BE2C (cell line): ENCODE data around the gene MEGF9.

Experiments
- DNase-seq: peaks from one replicate; pipeline ENCODE4 v3.0.0-alpha.2; 2020
- H3K27me3 ChIP-seq: fragments of 250-450 bp; sonication (Bioruptor Pico); 2 replicates; pipeline ENCODE4 v1.5.1; 2020; ENCODE audit warnings: mild to moderate bottlenecking
- H3K36me3 ChIP-seq: fragments of 250-450 bp; sonication (Bioruptor Pico); 2 replicates; pipeline ENCODE4 v1.5.1; 2020; ENCODE audit warnings: mild to moderate bottlenecking
- H3K4me1 ChIP-seq: fragments of 250-450 bp; sonication (Bioruptor Pico); 2 replicates; pipeline ENCODE4 v1.5.1; 2020
- H3K4me3 ChIP-seq: 2 replicates; pipeline ENCODE4 v1.5.1; 2011; ENCODE audit warnings: low read depth, low read length
- H3K9me3 ChIP-seq: fragments of 250-450 bp; sonication (Bioruptor Pico); 2 replicates; pipeline ENCODE4 v1.5.1; 2020
- TF ChIP-seq, protein P1 (sequence below): IDR thresholded peaks from 2 replicates; pipeline ENCODE4 v1.5.1; 2012; ENCODE audit warnings: mild to moderate bottlenecking, low read depth, low read length

MEGF9 gene

DNA sequence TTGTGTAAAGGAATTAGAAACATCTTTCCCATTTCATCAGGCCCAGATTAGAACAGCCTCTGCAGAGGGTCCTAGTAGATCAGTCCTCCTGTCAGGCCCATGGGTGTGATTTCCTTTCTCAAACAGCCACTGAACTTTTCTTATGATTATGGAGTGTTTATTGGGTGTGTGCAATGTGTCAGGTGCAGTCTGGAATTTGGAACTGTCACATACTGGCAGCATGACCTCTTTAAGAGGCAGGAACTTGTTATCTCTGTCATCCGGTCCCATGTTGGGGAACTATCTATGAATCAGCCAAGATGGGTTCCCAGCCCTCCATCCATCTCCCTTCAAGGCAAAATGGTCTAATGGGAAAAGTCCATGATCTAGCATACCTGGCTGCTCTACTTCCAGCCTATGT lies 11.6 kb upstream of the MEGF9 start:
- DNase-seq = no peak
- TF ChIP-seq, protein P1, sequence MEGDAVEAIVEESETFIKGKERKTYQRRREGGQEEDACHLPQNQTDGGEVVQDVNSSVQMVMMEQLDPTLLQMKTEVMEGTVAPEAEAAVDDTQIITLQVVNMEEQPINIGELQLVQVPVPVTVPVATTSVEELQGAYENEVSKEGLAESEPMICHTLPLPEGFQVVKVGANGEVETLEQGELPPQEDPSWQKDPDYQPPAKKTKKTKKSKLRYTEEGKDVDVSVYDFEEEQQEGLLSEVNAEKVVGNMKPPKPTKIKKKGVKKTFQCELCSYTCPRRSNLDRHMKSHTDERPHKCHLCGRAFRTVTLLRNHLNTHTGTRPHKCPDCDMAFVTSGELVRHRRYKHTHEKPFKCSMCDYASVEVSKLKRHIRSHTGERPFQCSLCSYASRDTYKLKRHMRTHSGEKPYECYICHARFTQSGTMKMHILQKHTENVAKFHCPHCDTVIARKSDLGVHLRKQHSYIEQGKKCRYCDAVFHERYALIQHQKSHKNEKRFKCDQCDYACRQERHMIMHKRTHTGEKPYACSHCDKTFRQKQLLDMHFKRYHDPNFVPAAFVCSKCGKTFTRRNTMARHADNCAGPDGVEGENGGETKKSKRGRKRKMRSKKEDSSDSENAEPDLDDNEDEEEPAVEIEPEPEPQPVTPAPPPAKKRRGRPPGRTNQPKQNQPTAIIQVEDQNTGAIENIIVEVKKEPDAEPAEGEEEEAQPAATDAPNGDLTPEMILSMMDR = no peak
- Histone ChIP-seq H3K9me3 (no peaks in the 10 kb centered on the region), H3K4me1 (no peaks in the 10 kb centered on the region; the same call in 1 of the 2 replicates), H3K4me3 (no peak overlapping the region), H3K27me3 (no peaks in the 10 kb centered on the region), H3K36me3 (no peaks in the 10 kb centered on the region)

DNA sequence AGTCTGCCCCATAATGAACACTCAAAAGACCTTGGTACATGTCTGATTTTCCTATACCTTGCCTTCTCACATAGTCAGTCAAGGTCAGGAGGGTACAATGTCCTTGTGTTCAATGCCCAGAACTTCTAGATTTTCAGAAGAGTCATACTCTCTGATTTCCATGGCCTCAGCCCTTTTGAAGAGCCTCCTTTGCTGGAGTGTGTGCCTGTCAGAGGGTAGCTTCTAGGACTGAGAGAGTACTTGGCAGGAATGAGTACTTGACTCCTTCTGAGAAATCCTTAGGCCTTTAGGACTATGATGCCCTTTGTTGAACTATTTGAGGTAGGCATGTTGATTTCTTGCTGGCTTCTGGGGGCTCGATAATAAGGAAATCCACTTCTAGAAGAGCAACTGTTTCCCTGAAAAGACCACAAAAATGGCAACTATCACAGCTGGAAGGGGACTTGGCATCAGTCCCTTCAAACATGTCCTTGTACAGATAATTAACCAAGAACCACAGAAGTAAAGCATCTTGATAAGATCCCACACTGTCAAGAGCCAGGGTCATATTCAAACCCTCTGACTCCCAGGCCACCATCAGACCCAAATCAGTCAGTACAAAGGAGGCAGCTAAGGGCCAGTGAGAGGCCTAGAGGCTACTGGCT lies 10.6 kb upstream of the MEGF9 start:
- no peaks in the 10 kb centered on the region for H3K4me1 ChIP-seq
- TF ChIP-seq, protein P1 = no peak
- H3K9me3 ChIP-seq = no peaks in the 10 kb centered on the region
- H3K27me3 ChIP-seq = no peaks in the 10 kb centered on the region
- DNase-seq = no peak
- H3K36me3 ChIP-seq = no peaks in the 10 kb centered on the region
- no peak overlapping the region for H3K4me3 ChIP-seq

DNA sequence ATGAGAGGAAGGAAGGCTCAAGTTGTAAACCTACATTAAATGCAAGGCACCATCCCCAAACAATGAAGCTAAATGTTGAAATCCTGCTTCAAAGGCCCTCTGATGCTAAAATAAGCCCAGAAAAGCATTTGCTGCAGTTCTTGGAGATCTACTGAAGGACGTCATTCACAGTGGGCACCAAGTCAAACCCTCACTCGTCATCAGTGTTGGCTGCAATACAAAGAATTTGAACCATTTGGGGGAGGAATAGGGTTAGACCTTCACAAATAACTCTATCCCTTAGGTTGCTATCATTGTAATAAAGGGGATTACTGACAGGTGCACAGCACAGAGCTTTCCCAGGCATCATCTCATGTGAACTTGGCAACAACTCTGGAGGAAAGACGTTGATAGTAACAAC lies 9.3 kb upstream of the MEGF9 start:
- TF ChIP-seq, protein P1 = no peak
- Histone ChIP-seq H3K36me3 (no peaks in the 10 kb centered on the region), H3K4me3 (no peak overlapping the region), H3K4me1 (no peaks in the 10 kb centered on the region), H3K9me3 (no peaks in the 10 kb centered on the region), H3K27me3 (no peaks in the 10 kb centered on the region)
- DNase-seq = no peak

DNA sequence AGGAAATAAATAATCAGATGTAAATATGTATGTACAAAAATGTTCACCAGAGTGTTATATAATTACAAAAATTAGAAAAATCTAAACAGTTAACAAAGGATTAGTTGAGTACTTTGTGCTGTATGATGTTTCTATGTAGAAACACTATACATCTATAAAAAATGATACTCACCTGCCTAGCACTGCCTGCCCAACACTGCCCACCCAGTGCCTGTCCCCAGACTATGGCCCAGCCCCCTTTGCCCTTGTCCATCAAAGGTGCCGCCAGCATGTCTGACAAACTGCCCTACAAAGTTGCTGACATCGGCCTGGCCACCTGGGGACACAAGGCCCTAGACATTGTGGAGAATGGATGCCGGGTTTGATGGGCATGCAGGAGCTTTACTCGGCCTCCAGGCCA lies 6.1 kb upstream of the MEGF9 start:
- Histone ChIP-seq H3K4me3 (no peak overlapping the region), H3K36me3 (no peaks in the 10 kb centered on the region), H3K9me3 (no peaks in the 10 kb centered on the region), H3K4me1 (peaks cover 6% of the 10 kb centered on the region), H3K27me3 (no peaks in the 10 kb centered on the region)
- TF ChIP-seq, protein P1 = no peak
- DNase-seq = no peak

DNA sequence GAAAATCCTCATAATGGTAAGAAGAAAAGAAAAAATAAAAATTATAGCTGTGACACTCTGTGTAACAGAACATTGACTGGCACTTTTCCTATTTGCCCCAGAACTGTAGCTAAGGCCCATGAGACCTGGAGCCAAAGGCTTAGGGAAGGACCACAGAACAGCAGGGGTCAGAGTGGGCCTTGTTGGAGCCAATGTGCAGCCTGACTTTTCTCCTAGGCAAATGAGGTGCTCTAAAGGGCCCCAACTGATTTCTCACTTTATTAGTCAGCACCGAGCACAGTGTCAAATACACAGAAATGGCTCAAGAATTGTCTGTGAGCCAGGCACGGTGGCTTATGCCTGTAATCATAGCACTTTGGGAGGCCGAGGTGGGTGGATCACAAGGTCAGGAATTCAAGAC lies 4.0 kb upstream of the MEGF9 start:
- no peak for DNase-seq
- TF ChIP-seq, protein P1 = no peak
- H3K4me3 ChIP-seq = no peak overlapping the region
- no peaks in the 10 kb centered on the region for H3K9me3 ChIP-seq
- H3K36me3 ChIP-seq = no peaks in the 10 kb centered on the region
- no peaks in the 10 kb centered on the region for H3K27me3 ChIP-seq
- peaks cover 11% of the 10 kb centered on the region for H3K4me1 ChIP-seq

DNA sequence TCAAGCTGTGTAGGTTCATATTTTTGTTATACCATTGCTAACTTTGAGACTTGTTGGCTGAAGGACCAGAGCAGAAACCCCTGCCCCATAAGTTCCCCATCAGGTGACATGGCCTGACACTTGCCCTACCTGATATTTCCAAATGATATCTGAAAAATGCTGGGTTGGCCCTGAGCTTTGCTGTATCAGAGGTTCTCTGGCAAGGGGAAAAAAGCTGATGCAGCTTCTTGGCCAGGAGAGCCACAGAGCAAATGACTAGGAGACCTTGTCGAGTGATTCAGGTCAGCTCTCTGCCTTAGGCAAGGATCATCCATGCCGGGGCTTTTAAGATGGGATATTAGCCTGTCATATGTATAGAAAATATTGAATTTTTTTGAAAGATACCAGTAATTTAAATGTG lies 2.9 kb upstream of the MEGF9 start:
- TF ChIP-seq, protein P1 = no peak
- Histone ChIP-seq H3K4me1 (peaks cover 11% of the 10 kb centered on the region), H3K4me3 (no peak overlapping the region), H3K27me3 (no peaks in the 10 kb centered on the region), H3K36me3 (no peaks in the 10 kb centered on the region), H3K9me3 (no peaks in the 10 kb centered on the region)
- no peak for DNase-seq
